ENCODE measurements around the gene GSTO1.

Gene GSTO1

GRCh38 chr10:104260775-104261115 is 6.1 kb downstream of the GSTO1 start:
- ChIA-PET CTCF (no interaction called here), POLR2A (ENCODE audit: low non-redundant PET) (no interaction called here)
- no peak for TF ChIP-seq CTCF (conservative IDR thresholded peaks at IDR 0.05; ENCODE audit: low read depth)
- DNase-seq (ENCODE audit: low spot score): peak; percentile 74
- no peak overlapping the region for H3K27ac ChIP-seq

GRCh38 chr10:104262055-104262454 is 7.4 kb downstream of the GSTO1 start:
- ChIA-PET CTCF (interaction anchor here (0.6 kb wide), 2 partner anchors 53 to 366 kb away, joined by 4 to 5 read pairs; no protein-coding TSS in a partner anchor), POLR2A (ENCODE audit: low non-redundant PET) (no interaction called here)

GRCh38 chr10:104264783-104265182 is 10.1 kb downstream of the GSTO1 start:
- DNase-seq (ENCODE audit: low spot score): no peak
- no peak overlapping the region for H3K27ac ChIP-seq
- ChIA-PET CTCF (no interaction called here), POLR2A (ENCODE audit: low non-redundant PET) (no interaction called here)
- no peak for TF ChIP-seq CTCF (conservative IDR thresholded peaks at IDR 0.05; ENCODE audit: low read depth)

More at GRCh38 chr10:104262055-104262454, 7.4 kb downstream of the GSTO1 start:
- TF ChIP-seq CTCF (conservative IDR thresholded peaks at IDR 0.05; ENCODE audit: low read depth): no peak
- DNase-seq (ENCODE audit: low spot score): no peak
- peak overlapping the region; percentile 42 for H3K27ac ChIP-seq

- ChIA-PET POLR2A (ENCODE audit: low non-redundant PET) (interaction anchor here (0.7 kb wide), 1 partner anchor 88 kb away, joined by 9 read pairs; no protein-coding TSS in a partner anchor), CTCF (no interaction called here)
- no peak for TF ChIP-seq CTCF (conservative IDR thresholded peaks at IDR 0.05; ENCODE audit: low read depth)
- DNase-seq (ENCODE audit: low spot score): no peak
- peak overlapping the region; percentile 27; the same call in 1 of the 2 replicates for H3K27ac ChIP-seq
Measured at GRCh38 chr10:104267721-104268404, 13.2 kb downstream of the GSTO1 start.

- peak overlapping the region; percentile 74 for H3K27ac ChIP-seq
- no peak for DNase-seq (ENCODE audit: low spot score)
- ChIA-PET POLR2A (ENCODE audit: low non-redundant PET) (interaction anchor here (0.6 to 1.0 kb wide), 2 partner anchors 11 to 74 kb away, joined by 5 to 8 read pairs; no protein-coding TSS in a partner anchor), CTCF (interaction anchor here (0.7 kb wide), 1 partner anchor 425 kb away, joined by 3 read pairs; no protein-coding TSS in a partner anchor)
- TF ChIP-seq CTCF (conservative IDR thresholded peaks at IDR 0.05; ENCODE audit: low read depth): no peak
Measured at GRCh38 chr10:104268405-104268712, 13.7 kb downstream of the GSTO1 start.

- peak within 1 kb of the TSS; percentile 74 for H3K27ac ChIP-seq
- peak; percentile 100 for DNase-seq (ENCODE audit: low spot score)
- ChIA-PET POLR2A (ENCODE audit: low non-redundant PET) (interaction anchor here (0.6 to 1.3 kb wide), 3 partner anchors 9 to 74 kb away, joined by 4 to 8 read pairs (median 5); no protein-coding TSS in a partner anchor), CTCF (interaction anchor here (0.5 to 0.8 kb wide), 4 partner anchors 84 to 594 kb away, joined by 3 to 9 read pairs (median 6); partner anchors contain the start of gene CFAP58)
- no peak for TF ChIP-seq CTCF (conservative IDR thresholded peaks at IDR 0.05; ENCODE audit: low read depth)
Measured at GRCh38 chr10:104268713-104269645, 14.3 kb downstream of the GSTO1 start, which contains the start of gene GSTO2. TSS of gene GSTO2 (plus strand) at chr10:104269184. CDS start at chr10:104274916, 5,732 bp downstream.
